ENCODE measurements around the gene CYS1.

- no peak for TF ChIP-seq REST (IDR thresholded peaks at IDR 0.05)
- TF ChIP-seq CTCF (IDR thresholded peaks at IDR 0.05; ENCODE audit: low read depth, low read length, missing input control), result peak; percentile 81
- TF ChIP-seq ZBTB33 (IDR thresholded peaks at IDR 0.05), result no peak
- no peak for TF ChIP-seq GABPA (IDR thresholded peaks at IDR 0.05 in 1 of 2, conservative IDR thresholded peaks at IDR 0.05 in 1 of 2)
- TF ChIP-seq JUND (IDR thresholded peaks at IDR 0.05), result no peak
- no peak for TF ChIP-seq ATF3 (IDR thresholded peaks at IDR 0.05)
- no peak for TF ChIP-seq TAF1 (conservative IDR thresholded peaks at IDR 0.05)
- TF ChIP-seq MAX (IDR thresholded peaks at IDR 0.05), result no peak
- TF ChIP-seq RAD21 (IDR thresholded peaks at IDR 0.05), result peak; percentile 89 to 94
These were observed 17.3 kb upstream of the CYS1 start for GRCh38 chr2:10097352-10098148.

Data from liver (tissue), 3 donors.